ENCODE data around the gene FOXN4. TPM values are rescaled to one million over a fixed set of nuclear protein-coding genes. Genes with fewer than 3 reads are reported as not detected.
A peak's percentile ranks its signal among the peaks of the same experiment; 100 is the strongest.

FOXN4 gene
- total RNA-seq, 1 donor from 2014 or later: not detected

GRCh38 chr12:109236257-109236656 lies 72.8 kb downstream of the FOXN4 start:
- Histone ChIP-seq H3K4me3 (ENCODE audit: low read depth, low read length) (no peak overlapping the region), H3K27me3 (ENCODE audit: control insufficient read depth, insufficient read depth, low read length) (no peaks in the 10 kb centered on the region), H3K36me3 (ENCODE audit: control insufficient read depth, insufficient read depth, low read length) (no peaks in the 10 kb centered on the region)
- DNase-seq (ENCODE audit: low read depth) (no peak), FAIRE-seq (peak; percentile 47)
- TF ChIP-seq CTCF (IDR thresholded peaks at IDR 0.05; ENCODE audit: insufficient read depth, low read length, severe bottlenecking): no peak

- no peak for DNase-seq (ENCODE audit: low read depth)
- Histone ChIP-seq H3K4me3 (ENCODE audit: low read depth, low read length) (no peak overlapping the region), H3K27me3 (ENCODE audit: control insufficient read depth, insufficient read depth, low read length) (no peaks in the 10 kb centered on the region), H3K36me3 (ENCODE audit: control insufficient read depth, insufficient read depth, low read length) (no peaks in the 10 kb centered on the region)
- TF ChIP-seq CTCF (IDR thresholded peaks at IDR 0.05; ENCODE audit: insufficient read depth, low read length, severe bottlenecking): no peak
- no peak for FAIRE-seq
These were observed 75.1 kb downstream of the FOXN4 start for GRCh38 chr12:109234012-109234411.

GRCh38 chr12:109232731-109233130 lies 76.4 kb downstream of the FOXN4 start:
- no peaks in the 10 kb centered on the region for H3K36me3 ChIP-seq (ENCODE audit: control insufficient read depth, insufficient read depth, low read length)
- TF ChIP-seq CTCF (IDR thresholded peaks at IDR 0.05; ENCODE audit: insufficient read depth, low read length, severe bottlenecking): no peak
- H3K27me3 ChIP-seq (ENCODE audit: control insufficient read depth, insufficient read depth, low read length): no peaks in the 10 kb centered on the region
- DNase-seq (ENCODE audit: low read depth) (no peak), FAIRE-seq (no peak)
- no peak overlapping the region for H3K4me3 ChIP-seq (ENCODE audit: low read depth, low read length)

GRCh38 chr12:109230193-109230592 lies 78.9 kb downstream of the FOXN4 start:
- Histone ChIP-seq H3K36me3 (ENCODE audit: control insufficient read depth, insufficient read depth, low read length) (no peaks in the 10 kb centered on the region), H3K4me3 (ENCODE audit: low read depth, low read length) (no peak overlapping the region), H3K27me3 (ENCODE audit: control insufficient read depth, insufficient read depth, low read length) (no peaks in the 10 kb centered on the region)
- FAIRE-seq: no peak
- TF ChIP-seq CTCF (IDR thresholded peaks at IDR 0.05; ENCODE audit: insufficient read depth, low read length, severe bottlenecking): no peak
- no peak for DNase-seq (ENCODE audit: low read depth)

GRCh38 chr12:109228664-109229063 lies 80.4 kb downstream of the FOXN4 start:
- Histone ChIP-seq H3K27me3 (ENCODE audit: control insufficient read depth, insufficient read depth, low read length) (no peaks in the 10 kb centered on the region), H3K4me3 (ENCODE audit: low read depth, low read length) (no peak overlapping the region), H3K36me3 (ENCODE audit: control insufficient read depth, insufficient read depth, low read length) (no peaks in the 10 kb centered on the region)
- FAIRE-seq: no peak
- DNase-seq (ENCODE audit: low read depth): no peak
- no peak for TF ChIP-seq CTCF (IDR thresholded peaks at IDR 0.05; ENCODE audit: insufficient read depth, low read length, severe bottlenecking)

Other genes starting within 250 kb of the FOXN4 start
- 24.6 and 47.9 TPM in 2 replicates for gene ALKBH2, start 215.8 kb downstream of the FOXN4 start, total RNA-seq
- gene UNG, start 211.7 kb downstream of the FOXN4 start, total RNA-seq: 14.8 and 24.2 TPM in 2 replicates
- 0.79 and 1.4 TPM in 2 replicates for gene ACACB, start 192.7 kb downstream of the FOXN4 start, total RNA-seq
- gene MYO1H, start 38.6 kb upstream of the FOXN4 start, total RNA-seq: 0.13 TPM in 1 of 2 replicates, not detected in the other
- 20.8 and 22.9 TPM in 2 replicates for gene KCTD10, start 168.0 kb upstream of the FOXN4 start, total RNA-seq
- gene UBE3B, start 168.3 kb upstream of the FOXN4 start, total RNA-seq: 32.4 and 32.6 TPM in 2 replicates

Data from bronchial epithelial cell (primary cell).